ENCODE data around the gene AUNIP. TPM values are rescaled to one million over a fixed set of nuclear protein-coding genes. Genes with fewer than 3 reads are reported as not detected.

The AUNIP gene
- total RNA-seq, 1 donor: 3.5 TPM

DNA sequence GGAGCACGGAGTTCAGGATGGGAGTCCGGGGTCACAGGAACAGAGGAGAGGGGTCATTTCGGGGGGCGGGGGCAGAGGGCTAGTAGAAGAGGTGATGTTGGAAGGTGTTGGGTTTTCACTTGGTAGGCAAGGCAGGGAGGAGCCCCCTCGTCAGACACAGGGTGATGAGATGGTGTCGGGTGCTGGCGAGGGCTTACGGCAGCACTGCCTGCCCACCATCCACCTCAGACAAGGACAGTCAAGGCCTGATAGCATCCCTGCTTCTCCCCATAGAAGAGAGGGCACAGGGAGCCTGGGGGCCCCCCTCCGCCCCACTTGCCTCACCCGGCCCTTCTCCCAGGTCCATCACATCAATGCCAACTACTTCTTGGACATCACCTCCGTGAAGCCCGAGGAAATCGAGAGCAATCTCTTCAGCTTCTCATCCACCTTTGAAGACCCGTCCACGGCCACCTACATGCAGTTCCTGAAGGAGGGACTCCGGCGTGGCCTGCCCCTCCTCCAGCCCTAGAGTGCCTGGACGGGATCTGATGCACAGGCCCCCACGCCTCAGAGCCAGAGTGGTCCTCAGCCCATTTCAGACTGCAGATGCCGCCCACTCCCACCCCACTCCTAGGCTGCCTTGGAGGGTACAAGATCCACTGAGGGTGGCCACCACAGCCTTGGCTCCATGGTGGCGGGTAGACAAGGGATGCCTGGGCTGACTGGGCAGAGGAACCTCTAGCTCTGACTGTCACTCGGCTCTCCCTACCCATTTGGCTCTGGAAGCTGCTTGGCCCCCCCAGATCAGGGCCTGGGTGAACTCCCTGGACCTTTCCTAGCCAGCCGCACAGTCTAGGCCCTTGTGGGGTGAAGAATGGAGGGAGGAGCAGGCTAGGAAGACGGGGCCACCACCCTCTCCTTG, 43.8 kb downstream of the AUNIP start:
- no peak for DNase-seq (ENCODE audit: low read depth)
- TF ChIP-seq, protein P1, sequence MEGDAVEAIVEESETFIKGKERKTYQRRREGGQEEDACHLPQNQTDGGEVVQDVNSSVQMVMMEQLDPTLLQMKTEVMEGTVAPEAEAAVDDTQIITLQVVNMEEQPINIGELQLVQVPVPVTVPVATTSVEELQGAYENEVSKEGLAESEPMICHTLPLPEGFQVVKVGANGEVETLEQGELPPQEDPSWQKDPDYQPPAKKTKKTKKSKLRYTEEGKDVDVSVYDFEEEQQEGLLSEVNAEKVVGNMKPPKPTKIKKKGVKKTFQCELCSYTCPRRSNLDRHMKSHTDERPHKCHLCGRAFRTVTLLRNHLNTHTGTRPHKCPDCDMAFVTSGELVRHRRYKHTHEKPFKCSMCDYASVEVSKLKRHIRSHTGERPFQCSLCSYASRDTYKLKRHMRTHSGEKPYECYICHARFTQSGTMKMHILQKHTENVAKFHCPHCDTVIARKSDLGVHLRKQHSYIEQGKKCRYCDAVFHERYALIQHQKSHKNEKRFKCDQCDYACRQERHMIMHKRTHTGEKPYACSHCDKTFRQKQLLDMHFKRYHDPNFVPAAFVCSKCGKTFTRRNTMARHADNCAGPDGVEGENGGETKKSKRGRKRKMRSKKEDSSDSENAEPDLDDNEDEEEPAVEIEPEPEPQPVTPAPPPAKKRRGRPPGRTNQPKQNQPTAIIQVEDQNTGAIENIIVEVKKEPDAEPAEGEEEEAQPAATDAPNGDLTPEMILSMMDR (IDR thresholded peaks at IDR 0.05; ENCODE audit: insufficient read depth, low read depth, low read length): no peak
- H3K4me3 ChIP-seq (ENCODE audit: low read depth, low read length): no peak overlapping the region

DNA sequence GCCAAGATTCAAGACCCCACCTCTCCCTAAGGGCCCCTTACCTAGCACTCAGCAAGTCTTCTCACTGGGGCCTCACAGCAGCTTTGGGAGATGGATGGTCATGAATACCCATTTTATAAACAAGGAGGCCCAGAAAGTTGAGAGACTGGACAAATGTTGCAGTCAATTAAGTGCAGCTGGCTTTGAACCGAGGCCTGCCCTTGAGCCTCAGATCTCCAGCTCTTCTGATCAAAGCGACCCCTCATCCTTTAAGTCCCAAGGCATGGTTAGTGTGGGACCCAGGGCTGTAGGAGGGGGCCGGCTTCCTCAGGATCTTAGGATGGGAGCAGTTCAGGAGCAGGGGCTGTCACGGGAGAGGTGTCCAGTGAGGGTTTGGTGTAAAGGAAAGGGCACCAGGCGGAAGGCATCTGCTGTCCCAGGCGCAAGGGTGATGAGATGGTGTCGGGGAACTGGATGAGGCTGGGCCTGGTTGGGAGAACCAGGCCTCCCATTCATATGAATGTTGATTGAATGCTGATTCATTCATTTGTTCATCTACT, 44.6 kb downstream of the AUNIP start:
- no peak for DNase-seq (ENCODE audit: low read depth)
- TF ChIP-seq, protein P1 (IDR thresholded peaks at IDR 0.05; ENCODE audit: insufficient read depth, low read depth, low read length): no peak
- no peak overlapping the region for H3K4me3 ChIP-seq (ENCODE audit: low read depth, low read length)

DNA sequence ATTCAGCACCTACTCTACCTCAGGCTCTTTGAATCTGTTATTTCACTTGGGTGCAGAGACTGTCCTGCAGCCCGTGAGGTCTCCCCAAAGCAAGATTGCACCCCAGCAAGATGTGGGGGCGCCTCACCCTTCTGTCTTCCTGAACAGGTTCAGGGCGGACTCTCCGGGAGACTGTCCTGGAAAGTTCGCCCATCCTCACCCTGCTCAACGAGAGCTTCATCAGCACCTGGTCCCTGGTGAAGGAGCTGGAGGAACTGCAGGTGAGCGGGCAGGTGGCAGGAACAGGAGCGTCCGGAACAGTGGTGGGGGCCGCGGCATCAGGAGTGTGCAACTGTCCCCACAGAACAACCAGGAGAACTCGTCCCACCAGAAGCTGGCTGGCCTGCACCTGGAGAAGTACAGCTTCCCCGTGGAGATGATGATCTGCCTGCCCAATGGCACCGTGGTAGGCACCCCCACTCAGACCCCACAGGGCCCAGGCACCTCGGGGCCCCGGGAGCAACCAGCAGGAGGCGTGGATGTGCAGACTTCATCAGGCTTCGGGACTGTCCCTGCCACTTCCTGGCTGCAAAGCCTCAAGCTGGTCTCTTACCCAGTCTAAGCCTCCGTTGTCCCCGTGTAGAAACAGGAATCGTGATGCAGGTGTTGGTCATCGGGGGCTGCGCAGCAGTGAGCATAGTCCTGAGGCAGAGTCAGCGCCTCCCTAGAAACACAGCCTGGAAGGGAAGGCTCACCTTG, 45.4 kb downstream of the AUNIP start:
- no peak for DNase-seq (ENCODE audit: low read depth)
- TF ChIP-seq, protein P1 (IDR thresholded peaks at IDR 0.05; ENCODE audit: insufficient read depth, low read depth, low read length): no peak
- no peak overlapping the region for H3K4me3 ChIP-seq (ENCODE audit: low read depth, low read length)

DNA sequence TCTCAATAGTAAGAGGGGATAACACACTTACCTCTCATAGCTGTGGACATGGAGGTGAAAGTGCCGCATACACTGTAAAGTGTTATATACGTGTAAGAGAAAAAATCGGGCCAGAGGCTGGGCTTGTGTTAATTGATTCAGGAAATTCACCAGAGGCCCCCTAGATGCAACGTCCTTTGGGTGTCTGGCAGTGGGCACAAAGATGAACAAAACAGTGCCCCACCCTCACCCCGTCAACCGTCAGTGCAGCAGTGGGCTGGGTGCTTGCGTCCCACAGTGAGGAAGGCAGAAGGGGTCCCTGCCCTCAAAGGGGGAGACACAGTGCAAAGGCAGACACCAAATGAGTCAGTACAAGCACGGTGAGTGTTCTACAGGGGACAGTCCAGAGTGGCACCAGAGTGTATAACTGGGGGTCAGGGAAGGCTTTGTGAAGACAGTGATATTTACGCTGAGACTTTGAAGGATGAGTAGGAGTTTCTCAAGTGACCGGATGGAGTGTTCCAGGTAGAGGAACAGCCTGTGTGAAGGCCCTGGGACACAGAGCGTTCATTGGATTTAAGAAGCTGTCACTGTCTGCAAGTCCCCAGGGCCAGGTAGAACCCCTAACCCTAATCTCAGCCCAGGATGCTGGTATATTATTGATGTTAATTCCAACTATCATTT, 46.1 kb downstream of the AUNIP start:
- TF ChIP-seq, protein P1 (IDR thresholded peaks at IDR 0.05; ENCODE audit: insufficient read depth, low read depth, low read length): no peak
- DNase-seq (ENCODE audit: low read depth): no peak
- H3K4me3 ChIP-seq (ENCODE audit: low read depth, low read length): no peak overlapping the region

DNA sequence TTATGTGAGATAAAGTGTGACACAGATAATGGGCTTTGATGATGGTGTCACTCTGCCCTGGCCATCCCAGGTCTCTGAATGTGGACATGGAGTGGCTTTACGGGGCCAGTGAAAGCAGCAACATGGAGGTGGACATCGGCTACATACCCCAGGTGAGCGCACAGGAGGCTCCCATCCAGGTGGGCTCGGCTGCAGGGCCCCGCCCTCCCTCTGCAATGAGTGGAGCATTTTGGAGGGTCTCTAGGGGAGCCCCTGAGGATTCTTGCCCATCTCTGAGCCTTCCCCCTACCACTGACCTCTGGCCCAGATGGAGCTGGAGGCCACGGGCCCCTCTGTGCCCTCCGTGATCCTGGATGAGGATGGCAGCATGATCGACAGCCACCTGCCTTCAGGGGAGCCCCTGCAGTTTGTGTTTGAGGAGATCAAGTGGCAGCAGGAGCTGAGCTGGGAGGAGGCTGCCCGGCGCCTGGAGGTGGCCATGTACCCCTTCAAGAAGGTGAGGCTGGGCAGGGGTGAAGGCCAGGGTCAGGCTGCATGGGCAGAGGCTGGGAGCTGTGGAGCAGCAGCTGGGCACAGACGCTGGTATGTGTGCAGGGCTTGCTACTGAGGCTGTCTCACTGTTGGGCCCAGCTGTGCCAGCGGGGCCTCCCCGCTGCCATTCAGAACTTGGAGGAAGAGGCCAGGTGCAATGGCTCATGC, 47.7 kb downstream of the AUNIP start:
- no peak overlapping the region for H3K4me3 ChIP-seq (ENCODE audit: low read depth, low read length)
- DNase-seq (ENCODE audit: low read depth): no peak
- TF ChIP-seq, protein P1 (IDR thresholded peaks at IDR 0.05; ENCODE audit: insufficient read depth, low read depth, low read length): no peak
